ENCODE results near the gene HACD2.

- TF ChIP-seq CTCF (conservative IDR thresholded peaks at IDR 0.05 in 1 of 2, IDR thresholded peaks at IDR 0.05 in 1 of 2; ENCODE audit: extremely low read depth in 1 of 2, insufficient read depth in 1 of 2, low read depth in 1 of 2, low read length in 2 of 2) (no peak), EZH2 (IDR thresholded peaks at IDR 0.05; ENCODE audit: borderline replicate concordance, low read length) (no peak)
Observed at GRCh38 chr3:123464211-123464610, 120.6 kb downstream of the HACD2 start.
